ENCODE measurements around the gene TIMM44.

- TF ChIP-seq CTCF (conservative IDR thresholded peaks at IDR 0.05) (no peak), EZH2 (IDR thresholded peaks at IDR 0.05; ENCODE audit: low read depth) (no peak)
Measured at GRCh38 chr19:7921302-7921966, 22.0 kb downstream of the TIMM44 start.
